GM19239 (cell line): ENCODE results near the gene SDC4.

Source experiments
- DNase-seq: peaks from one replicate; pipeline ENCODE4 v3.0.0; 2011; ENCODE audit warnings: low spot score; ENCODE audit not compliant: insufficient read length
- FAIRE-seq: peaks from 2 replicates; lab custom pipeline; 2011; peaks lifted over from hg19 to GRCh38; lab: Jason Lieb, UNC

SDC4 gene

GRCh38 chr20:45344168-45344860 is 3.9 kb downstream of the SDC4 start:
- FAIRE-seq (no peak), DNase-seq (no peak)

- FAIRE-seq (no peak), DNase-seq (no peak)
Measured at GRCh38 chr20:45343532-45344167, 4.6 kb downstream of the SDC4 start.

GRCh38 chr20:45342855-45343531 is 5.2 kb downstream of the SDC4 start:
- DNase-seq, result no peak

GRCh38 chr20:45341939-45342854 is 6.0 kb downstream of the SDC4 start:
- no peak for FAIRE-seq
- DNase-seq, result no peak

More at GRCh38 chr20:45342855-45343531, 5.2 kb downstream of the SDC4 start:
- no peak for FAIRE-seq

- FAIRE-seq (no peak), DNase-seq (no peak)
Measured at GRCh38 chr20:45341579-45341938, 6.7 kb downstream of the SDC4 start.

GRCh38 chr20:45340951-45341350 is 7.3 kb downstream of the SDC4 start:
- FAIRE-seq (no peak), DNase-seq (no peak)

GRCh38 chr20:45340236-45340847 is 7.9 kb downstream of the SDC4 start:
- DNase-seq, result no peak
- no peak for FAIRE-seq

GRCh38 chr20:45339799-45340198 is 8.4 kb downstream of the SDC4 start:
- DNase-seq (no peak), FAIRE-seq (no peak)

- DNase-seq (no peak), FAIRE-seq (no peak)
Measured at GRCh38 chr20:45339084-45339483, 9.1 kb downstream of the SDC4 start.

- FAIRE-seq, result no peak
Measured at GRCh38 chr20:45338121-45339030, 9.8 kb downstream of the SDC4 start.

GRCh38 chr20:45337367-45338120 is 10.7 kb downstream of the SDC4 start:
- DNase-seq (no peak), FAIRE-seq (no peak)

More at GRCh38 chr20:45338121-45339030, 9.8 kb downstream of the SDC4 start:
- no peak for DNase-seq

GRCh38 chr20:45336530-45337366 is 11.5 kb downstream of the SDC4 start:
- no peak for FAIRE-seq
- no peak for DNase-seq

GRCh38 chr20:45330476-45330875 is 17.7 kb downstream of the SDC4 start:
- FAIRE-seq (no peak), DNase-seq (no peak)

GRCh38 chr20:45329497-45330319 is 18.5 kb downstream of the SDC4 start:
- DNase-seq (no peak), FAIRE-seq (no peak)

GRCh38 chr20:45328451-45328850 is 19.8 kb downstream of the SDC4 start:
- FAIRE-seq (no peak), DNase-seq (no peak)

GRCh38 chr20:45325371-45325770 is 22.9 kb downstream of the SDC4 start:
- DNase-seq (no peak), FAIRE-seq (no peak)

- no peak for FAIRE-seq
- no peak for DNase-seq
Measured at GRCh38 chr20:45323731-45324130, 24.5 kb downstream of the SDC4 start.
